HCT116 (cell line): ENCODE measurements around the gene AMZ2. TPM values are rescaled to one million over a fixed set of nuclear protein-coding genes. Genes with fewer than 3 reads are reported as not detected.
"Not testable (repeated sequence)": the region's sequence is repeated elsewhere in the genome, so short reads cannot be mapped to it uniquely, and the experiment has no call there.

ENCODE experiments used
- ATAC-seq: fragments of 200-7000 bp; cut with Tn5 transposase; 2 replicates; pipeline ENCODE4 v1.9.1; 2020; ENCODE audit warnings: mild to moderate bottlenecking, moderate library complexity
- BruUV-seq: library from RNA; stranded (reverse); fragments of 400-500 nt; replicated peaks from 2 replicates; lab custom pipeline; 2021; lab: Mats Ljungman, UMichigan
- CTCF ChIA-PET: fragments of 300-600 bp; sonication (Branson Sonifier 250); formaldehyde crosslinking; loops from one replicate; lab custom pipeline; 2021; ENCODE audit warnings: antibody characterized with exemption; lab: Charles Lee
- POLR2A ChIA-PET: fragments of 300-600, 350-600 bp; sonication (Branson Sonifier 250); formaldehyde crosslinking; loops from one replicate; lab custom pipeline; 2021; ENCODE audit warnings: antibody characterized with exemption; lab: Charles Lee
- RAD21 ChIA-PET, 2 experiments: fragments of 300-600 bp; sonication (Branson Sonifier 250); formaldehyde crosslinking; loops; one replicate each; lab custom pipeline; 2023; ENCODE audit warnings: low total read pairs in 2 of 2; ENCODE audit not compliant: uncharacterized antibody in 2 of 2, unreplicated experiment in 2 of 2, low non-redundant PET in 1 of 2; lab: Charles Lee
- DNase-seq: peaks from one replicate; pipeline ENCODE4 v3.0.0-alpha.2; 2010; ENCODE audit warnings: low read depth, low spot score
- H2AFZ ChIP-seq: fragments of 200-600 bp; shearing (Covaris generic), sonication (generic); 2 replicates; pipeline ENCODE4 v1.6.1; 2017; ENCODE audit warnings: low read depth, mixed run types, mixed read lengths, antibody characterized with exemption, low read length; ENCODE audit not compliant: poor library complexity, severe bottlenecking
- H3K27ac ChIP-seq: 2 replicates; pipeline ENCODE4 v1.5.1; 2012; ENCODE audit warnings: low read depth, low read length
- H3K27me3 ChIP-seq: fragments of 200-600 bp; sonication (generic); 2 replicates; pipeline ENCODE4 v1.6.1; 2016; ENCODE audit warnings: mixed run types, low read length, mixed read lengths; ENCODE audit not compliant: insufficient read depth
- H3K36me3 ChIP-seq, 2 experiments: fragments of 200-500 bp in 1 of 2; fragments of 200-600 bp in 1 of 2; sonication (Bioruptor generic) in 1 of 2; sonication (generic) in 1 of 2; 2 replicates each; pipeline versions ENCODE4 v1.5.1 to v1.6.1; 2014 to 2016; ENCODE audit warnings: low read length in 2 of 2, inconsistent platforms in 1 of 2, mixed read lengths in 1 of 2, mixed run types in 1 of 2; ENCODE audit not compliant: insufficient read depth in 2 of 2, control insufficient read depth in 1 of 2
- H3K4me1 ChIP-seq, 2 experiments: fragments of 200-600 bp in 1 of 2; sonication (generic) in 1 of 2; 2 replicates each; pipeline versions ENCODE4 v1.5.1 to v1.6.1; 2012 to 2017; ENCODE audit warnings: low read length in 2 of 2, inconsistent platforms in 1 of 2, mild to moderate bottlenecking in 1 of 2, mixed read lengths in 1 of 2, mixed run types in 1 of 2, moderate library complexity in 1 of 2; ENCODE audit not compliant: insufficient read depth in 2 of 2, control insufficient read depth in 1 of 2
- H3K4me2 ChIP-seq: fragments of 200-600 bp; sonication (generic); 2 replicates; pipeline ENCODE4 v1.6.1; 2017; ENCODE audit warnings: mixed run types, low read length, mixed read lengths
- H3K4me3 ChIP-seq, 2 experiments: fragments of 200-600 bp in 1 of 2; sonication (generic) in 1 of 2; replicated peaks in 1 of 2; 2 replicates each; pipeline ENCODE4 v1.5.1; 2011 to 2016; ENCODE audit warnings: low read length in 2 of 2, control low read depth in 1 of 2, low read depth in 1 of 2, mild to moderate bottlenecking in 1 of 2, mixed read lengths in 1 of 2, mixed run types in 1 of 2
- H3K79me2 ChIP-seq: fragments of 200-600 bp; sonication (generic); 2 replicates; pipeline ENCODE4 v1.6.1; 2017; ENCODE audit warnings: mild to moderate bottlenecking, mixed run types, low read length, moderate library complexity, mixed read lengths; ENCODE audit not compliant: insufficient read depth
- H3K9ac ChIP-seq: fragments of 200-600 bp; sonication (generic); 2 replicates; pipeline ENCODE4 v1.6.1; 2016; ENCODE audit warnings: low read length, mixed read lengths
- H3K9me2 ChIP-seq: fragments of 200-600 bp; sonication (generic), shearing (Covaris generic); 2 replicates; pipeline ENCODE4 v1.6.1; 2017; ENCODE audit warnings: mixed run types, mild to moderate bottlenecking, moderate library complexity; ENCODE audit not compliant: insufficient read depth
- H3K9me3 ChIP-seq, 2 experiments: fragments of 200-500 bp in 1 of 2; fragments of 200-600 bp in 1 of 2; sonication (Bioruptor generic) in 1 of 2; sonication (generic) in 1 of 2; 2 replicates each; pipeline ENCODE4 v1.6.1; 2014 to 2017; ENCODE audit warnings: low read length in 2 of 2, mixed read lengths in 2 of 2, inconsistent platforms in 1 of 2, low read depth in 1 of 2, mild to moderate bottlenecking in 1 of 2, mixed run types in 1 of 2, moderate library complexity in 1 of 2; ENCODE audit not compliant: control insufficient read depth in 1 of 2, insufficient read depth in 1 of 2
- H4K20me1 ChIP-seq: fragments of 200-600 bp; sonication (generic), shearing (Covaris generic); 2 replicates; pipeline ENCODE4 v1.6.1; 2017; ENCODE audit warnings: mixed run types, mild to moderate bottlenecking, moderate library complexity; ENCODE audit not compliant: insufficient read depth
- FOSL1 ChIP-seq: IDR thresholded peaks from 2 replicates; pipeline ENCODE4 v1.6.1; 2012; ENCODE audit warnings: low read depth
- JUND ChIP-seq: IDR thresholded peaks from 2 replicates; pipeline ENCODE4 v1.6.1; 2012
- intact Hi-C: fragments of 100-400 bp; cut with micrococcal nuclease; formaldehyde crosslinking; loops from 2 replicates; pipeline ENCODE4 v1.10.0; 2022
- total RNA-seq: library from RNA; stranded (reverse); gene quantifications from one replicate; pipeline ENCODE4 v1.2.1, GENCODE V29; 2021; ENCODE audit not compliant: unreplicated experiment

AMZ2 gene
- total RNA-seq, 1 experiment from 2014 or later: 131 TPM

DNA sequence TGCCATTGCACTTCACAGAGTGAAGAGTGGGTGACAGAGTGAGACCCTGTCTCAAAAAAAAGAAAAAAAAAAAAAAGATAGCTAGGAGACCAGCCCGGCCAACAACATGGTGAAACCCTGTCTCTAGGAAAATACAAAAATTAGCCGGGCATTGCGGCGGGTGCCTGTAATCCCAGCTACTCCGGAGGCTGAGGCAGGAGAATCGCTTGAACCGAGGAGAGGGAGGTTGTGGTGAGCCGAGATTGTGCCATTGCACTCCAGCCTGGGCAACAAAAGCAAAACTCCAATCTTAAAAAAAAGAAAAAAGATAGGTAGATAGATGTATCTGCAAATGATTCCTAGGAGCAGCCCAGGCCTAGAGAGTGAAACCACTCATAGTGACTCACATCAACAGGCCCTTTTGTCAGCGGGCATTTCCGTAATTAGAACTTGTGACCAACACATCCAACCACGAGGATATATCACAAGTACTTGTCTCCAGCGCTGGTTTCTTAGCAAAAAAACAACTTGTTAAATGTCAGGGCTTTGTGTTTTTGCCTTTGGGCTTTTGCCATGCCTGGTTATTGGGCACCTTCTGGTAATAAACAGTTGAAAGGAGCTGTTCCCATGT, 13.0 kb upstream of the AMZ2 start:
- POLR2A ChIA-PET: interaction anchor here (0.6 kb wide), 1 partner anchor 202 kb away, joined by 3 read pairs; no protein-coding TSS in a partner anchor
- H3K27me3 ChIP-seq, BruUV-seq, H2AFZ ChIP-seq, H3K79me2 ChIP-seq, H3K9me3 ChIP-seq, H3K36me3 ChIP-seq, H3K9me2 ChIP-seq, RAD21 ChIA-PET, CTCF ChIA-PET, H4K20me1 ChIP-seq, intact Hi-C loops: not testable (repeated sequence)
- H3K4me1 ChIP-seq: peaks cover 8 to 51% of the 10 kb centered on the region in 2 experiments; a peak in 3 of 4 replicates
- H3K4me3 ChIP-seq: peak overlapping the region in 1 of 2 experiments; percentile 24; a peak in 2 of 4 replicates
- H3K27ac ChIP-seq: peak overlapping the region; percentile 35
- H3K9ac ChIP-seq: peak overlapping the region; percentile 47
- peak overlapping the region; percentile 58 for H3K4me2 ChIP-seq
- ATAC-seq (peak; percentile 74), DNase-seq (peak; percentile 68)
- TF ChIP-seq JUND (peak; percentile 57), FOSL1 (peak; percentile 70)

DNA sequence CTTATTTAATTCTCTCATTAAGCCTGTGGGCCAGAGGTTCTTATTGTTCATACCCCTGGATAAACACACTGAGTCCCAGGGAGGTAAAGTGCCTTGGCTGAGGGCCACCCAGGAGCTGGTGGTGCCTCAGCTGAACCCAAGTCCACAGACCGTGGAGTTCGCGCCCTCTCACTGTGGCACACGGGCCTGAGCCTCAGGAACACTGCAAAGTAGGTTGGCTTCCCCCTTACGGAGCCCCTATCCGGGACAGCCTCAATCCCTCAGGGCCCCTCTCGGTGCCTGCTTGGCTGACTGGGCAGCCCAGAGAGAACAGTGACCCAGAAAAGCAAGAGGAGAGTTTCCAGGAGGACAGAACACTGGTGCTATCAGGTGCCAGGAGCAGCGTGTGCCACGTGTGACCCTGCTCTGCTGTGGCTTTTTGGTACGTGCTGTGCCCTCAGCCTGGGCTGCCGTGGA, 12.5 kb upstream of the AMZ2 start:
- CTCF ChIA-PET: interaction anchor here (1.5 kb wide), 1 partner anchor 200 kb away, joined by 3 read pairs; no protein-coding TSS in a partner anchor
- POLR2A ChIA-PET: not testable (repeated sequence)

DNA sequence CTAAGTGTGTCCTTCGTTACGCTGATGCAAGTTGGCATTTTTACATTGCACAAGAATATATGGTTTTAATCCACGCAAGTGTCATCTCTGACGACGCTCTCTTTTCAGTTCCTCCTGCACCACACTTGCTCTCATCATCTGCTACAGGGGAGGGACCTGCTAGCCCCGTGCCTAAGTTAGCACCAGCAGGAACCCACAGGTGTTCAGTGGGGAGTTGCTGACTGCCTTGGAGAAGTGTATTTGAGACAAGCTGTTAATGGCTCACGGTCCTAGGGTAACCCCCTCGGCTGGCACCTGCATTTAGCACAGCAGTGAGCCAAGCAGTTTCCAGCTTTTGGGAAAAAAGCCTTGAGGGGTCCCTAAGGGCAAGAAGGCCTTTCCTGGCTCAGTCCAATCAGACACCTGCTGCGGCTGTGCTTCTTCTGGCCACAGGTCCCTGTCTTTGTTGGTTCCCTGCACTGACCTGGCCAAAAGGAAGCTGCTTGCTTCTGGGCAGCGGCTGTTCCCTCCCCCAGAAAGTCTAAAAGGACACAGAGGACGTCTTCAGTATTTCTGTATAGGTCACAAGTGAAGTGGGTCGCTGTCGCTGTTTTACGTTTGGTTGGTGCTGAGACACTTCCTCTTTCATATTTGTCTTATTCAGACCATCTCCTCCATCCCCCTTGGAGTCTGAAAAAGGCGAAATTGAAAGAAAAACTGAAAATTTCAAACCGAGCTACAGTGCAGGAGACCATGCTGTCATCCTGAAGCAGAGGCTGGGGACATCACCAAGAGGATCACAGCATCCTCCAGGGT, 10.3 kb upstream of the AMZ2 start:
- BruUV-seq, CTCF ChIA-PET, H2AFZ ChIP-seq, H3K4me2 ChIP-seq, H3K9me2 ChIP-seq, H3K9me3 ChIP-seq, H3K36me3 ChIP-seq, DNase-seq, H3K27ac ChIP-seq, H3K9ac ChIP-seq, H3K27me3 ChIP-seq, POLR2A ChIA-PET, H4K20me1 ChIP-seq, intact Hi-C loops, H3K4me3 ChIP-seq, ATAC-seq, H3K79me2 ChIP-seq, RAD21 ChIA-PET: not testable (repeated sequence)
- peaks cover 8 to 34% of the 10 kb centered on the region in 2 experiments; a peak in 3 of 4 replicates for H3K4me1 ChIP-seq

More for the DNA sequence above, 12.5 kb upstream of the AMZ2 start:
- DNase-seq, RAD21 ChIA-PET, H3K9me2 ChIP-seq, H2AFZ ChIP-seq, intact Hi-C loops, H3K79me2 ChIP-seq, H3K4me3 ChIP-seq, H3K36me3 ChIP-seq, H4K20me1 ChIP-seq, H3K27me3 ChIP-seq, H3K9me3 ChIP-seq: not testable (repeated sequence)
- peak; percentile 56 for ATAC-seq
- H3K4me1 ChIP-seq: peaks cover 8 to 51% of the 10 kb centered on the region in 2 experiments; a peak in 3 of 4 replicates
- H3K9ac ChIP-seq: peak overlapping the region; percentile 47
- BruUV-seq: TSS peak; percentile 52
- peak overlapping the region; percentile 58 for H3K4me2 ChIP-seq
- peak overlapping the region; percentile 35 for H3K27ac ChIP-seq
